ENCODE data around the gene ACSM3. TPM values are rescaled to one million over a fixed set of nuclear protein-coding genes. Genes with fewer than 3 reads are reported as not detected.

The ACSM3 gene
- total RNA-seq, 1 donor from 2014 or later: 119 TPM

GRCh38 chr16:20844588-20844987 lies 80.8 kb downstream of the ACSM3 start:
- no peak for TF ChIP-seq CTCF (IDR thresholded peaks at IDR 0.05; ENCODE audit: unreplicated experiment)
- Mint-ChIP-seq H3K36me3 (ENCODE audit: insufficient read depth) (peaks cover 9% of the 10 kb centered on the region), H3K27ac (no peak overlapping the region), H3K4me3 (ENCODE audit: low read depth) (no peak overlapping the region), H3K4me1 (ENCODE audit: low read depth) (no peaks in the 10 kb centered on the region), H3K27me3 (no peaks in the 10 kb centered on the region), H3K9me3 (ENCODE audit: low read depth) (no peaks in the 10 kb centered on the region)
- DNase-seq (ENCODE audit: low spot score, unreplicated experiment): no peak

GRCh38 chr16:20846030-20846429 lies 82.2 kb downstream of the ACSM3 start:
- H3K36me3 Mint-ChIP-seq (ENCODE audit: insufficient read depth): peaks cover 7% of the 10 kb centered on the region
- H3K27ac Mint-ChIP-seq: no peak overlapping the region
- no peak for TF ChIP-seq CTCF (IDR thresholded peaks at IDR 0.05; ENCODE audit: unreplicated experiment)
- H3K27me3 Mint-ChIP-seq: no peaks in the 10 kb centered on the region
- no peaks in the 10 kb centered on the region for H3K9me3 Mint-ChIP-seq (ENCODE audit: low read depth)
- no peak for DNase-seq (ENCODE audit: low spot score, unreplicated experiment)
- H3K4me1 Mint-ChIP-seq (ENCODE audit: low read depth): no peaks in the 10 kb centered on the region
- H3K4me3 Mint-ChIP-seq (ENCODE audit: low read depth): no peak overlapping the region

DNA sequence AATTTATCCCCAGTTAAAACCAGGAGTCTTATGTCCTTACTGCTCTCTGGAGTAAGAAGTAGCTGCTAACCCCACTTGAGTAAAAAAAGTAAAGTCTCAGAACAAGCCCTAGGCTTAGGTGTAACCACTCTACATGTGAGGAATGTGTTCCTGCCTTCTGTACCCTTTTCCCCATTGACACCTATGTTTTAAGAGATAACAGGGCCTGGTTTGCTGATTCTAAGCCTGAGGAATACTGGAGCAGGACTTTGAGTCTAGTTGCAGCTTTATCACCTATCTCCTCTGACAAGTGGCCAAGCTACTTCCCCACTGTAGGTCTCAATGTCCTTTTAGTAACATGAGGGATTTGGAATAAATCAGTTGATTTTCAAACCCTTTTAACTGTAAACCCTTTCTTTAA lies 82.7 kb downstream of the ACSM3 start:
- Mint-ChIP-seq H3K27ac (no peak overlapping the region), H3K27me3 (no peaks in the 10 kb centered on the region), H3K4me1 (ENCODE audit: low read depth) (no peaks in the 10 kb centered on the region), H3K9me3 (ENCODE audit: low read depth) (no peaks in the 10 kb centered on the region), H3K36me3 (ENCODE audit: insufficient read depth) (peaks cover 6% of the 10 kb centered on the region), H3K4me3 (ENCODE audit: low read depth) (no peak overlapping the region)
- TF ChIP-seq CTCF (IDR thresholded peaks at IDR 0.05; ENCODE audit: unreplicated experiment): no peak
- no peak for DNase-seq (ENCODE audit: low spot score, unreplicated experiment)

Other genes with a start within 250 kb of the ACSM3 start
- not detected in 2 replicates for gene ACSM2B, start 187.6 kb upstream of the ACSM3 start, total RNA-seq
- gene ACSM1, start 66.3 kb upstream of the ACSM3 start, total RNA-seq: 0.29 and 0.62 TPM in 2 replicates
- gene THUMPD1, start 22.2 kb upstream of the ACSM3 start, total RNA-seq: 36.5 and 36.8 TPM in 2 replicates
- 22.0 and 22.3 TPM in 2 replicates for gene ERI2, start 42.5 kb downstream of the ACSM3 start, total RNA-seq
- gene REXO5, start 42.5 kb downstream of the ACSM3 start, total RNA-seq: 8.0 and 9.5 TPM in 2 replicates
- gene DCUN1D3, start 136.3 kb downstream of the ACSM3 start, total RNA-seq: 23.2 and 24.2 TPM in 2 replicates
- gene LYRM1, start 136.8 kb downstream of the ACSM3 start, total RNA-seq: 32.5 and 34.2 TPM in 2 replicates

Data from progenitor cell of endocrine pancreas (in vitro differentiated cells).